ENCODE results near the gene RALGPS2. TPM values are rescaled to one million over a fixed set of nuclear protein-coding genes. Genes with fewer than 3 reads are reported as not detected.

RALGPS2 gene
- total and polyA plus RNA-seq, 2 of the 8 experiments (the other 6 are each of a cell fraction or from before 2014, with no cell fraction given) = 6.7 to 38.0 TPM

DNA sequence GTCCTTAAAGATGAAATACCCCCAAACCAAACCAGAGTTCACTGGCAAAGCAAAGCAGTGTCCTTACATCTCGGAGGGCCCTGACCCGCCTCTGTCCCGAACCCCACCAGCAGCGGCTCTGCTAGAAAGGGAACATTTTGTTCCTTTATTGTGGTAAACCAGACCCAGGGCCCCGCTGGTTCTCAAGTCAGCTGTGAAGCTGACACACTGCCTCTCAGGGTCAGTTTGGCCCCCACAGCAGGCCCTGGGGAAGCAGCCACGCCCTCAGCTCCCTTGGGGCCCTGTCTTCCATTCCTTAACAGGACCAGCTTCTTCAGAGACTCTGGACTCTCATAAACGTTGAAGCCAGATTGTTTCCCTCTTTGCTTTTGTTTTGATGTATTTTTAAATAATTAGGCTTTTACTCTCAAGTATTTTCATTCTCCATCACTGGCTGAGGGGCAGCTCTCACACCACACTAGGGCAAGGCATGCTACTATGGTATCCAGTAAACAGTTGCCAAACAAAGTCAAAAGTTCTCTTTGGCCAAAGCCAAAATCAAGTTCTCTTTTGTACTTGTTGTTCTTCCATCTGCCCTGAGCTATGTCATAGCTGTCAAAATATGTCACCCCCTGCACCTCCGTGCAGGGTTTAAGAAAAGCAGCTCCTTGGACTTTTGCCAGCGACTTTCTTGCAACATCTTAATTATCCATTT, 207.0 kb downstream of the RALGPS2 start (continued):
- TF ChIP-seq, protein P1, sequence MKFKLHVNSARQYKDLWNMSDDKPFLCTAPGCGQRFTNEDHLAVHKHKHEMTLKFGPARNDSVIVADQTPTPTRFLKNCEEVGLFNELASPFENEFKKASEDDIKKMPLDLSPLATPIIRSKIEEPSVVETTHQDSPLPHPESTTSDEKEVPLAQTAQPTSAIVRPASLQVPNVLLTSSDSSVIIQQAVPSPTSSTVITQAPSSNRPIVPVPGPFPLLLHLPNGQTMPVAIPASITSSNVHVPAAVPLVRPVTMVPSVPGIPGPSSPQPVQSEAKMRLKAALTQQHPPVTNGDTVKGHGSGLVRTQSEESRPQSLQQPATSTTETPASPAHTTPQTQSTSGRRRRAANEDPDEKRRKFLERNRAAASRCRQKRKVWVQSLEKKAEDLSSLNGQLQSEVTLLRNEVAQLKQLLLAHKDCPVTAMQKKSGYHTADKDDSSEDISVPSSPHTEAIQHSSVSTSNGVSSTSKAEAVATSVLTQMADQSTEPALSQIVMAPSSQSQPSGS (IDR thresholded peaks at IDR 0.05; ENCODE audit: low read length) = no peak
- TF ChIP-seq PHF8 (conservative IDR thresholded peaks at IDR 0.05; ENCODE audit: low read depth, low read length) (no peak), RFX5 (IDR thresholded peaks at IDR 0.05; ENCODE audit: borderline replicate concordance, low read depth, low read length) (no peak)
